ENCODE measurements around the gene ERCC8. TPM values are rescaled to one million over a fixed set of nuclear protein-coding genes. Genes with fewer than 3 reads are reported as not detected.

ERCC8 gene
- total and polyA plus RNA-seq, 9 of the 15 experiments (the other 6 are each of a cell fraction or from before 2014, with no cell fraction given) = 10.1 to 41.8 (median 24.4) TPM

- TF ChIP-seq BRD4 (IDR thresholded peaks at IDR 0.05) = no peak
- TF ChIP-seq TEAD1 (CRISPR knock-in tag; IDR thresholded peaks at IDR 0.05) = no peak
- no peak for TF ChIP-seq TRIM25 (IDR thresholded peaks at IDR 0.05; ENCODE audit: borderline replicate concordance)
- no peak for TF ChIP-seq ARID3B (CRISPR knock-in tag; IDR thresholded peaks at IDR 0.05; ENCODE audit: borderline replicate concordance)
- TF ChIP-seq ZNF133 (CRISPR knock-in tag; IDR thresholded peaks at IDR 0.05) = no peak
- no peak for TF ChIP-seq STAT5B (CRISPR knock-in tag; IDR thresholded peaks at IDR 0.05)
- no peak for TF ChIP-seq ZNF408 (CRISPR knock-in tag; IDR thresholded peaks at IDR 0.05; ENCODE audit: low read depth)
- no peak for TF ChIP-seq E2F3 (CRISPR knock-in tag; IDR thresholded peaks at IDR 0.05)
- TF ChIP-seq ARNT (IDR thresholded peaks at IDR 0.05) = no peak
- peak; percentile 53 for TF ChIP-seq JUND (IDR thresholded peaks at IDR 0.05; ENCODE audit: borderline replicate concordance, low read depth, low read length)
- TF ChIP-seq JUND (tag; IDR thresholded peaks at IDR 0.05; ENCODE audit: borderline replicate concordance, low read depth, low read length) = no peak
- TF ChIP-seq RNF2 (IDR thresholded peaks at IDR 0.05) = no peak
- no peak for TF ChIP-seq TSHZ1 (CRISPR knock-in tag; IDR thresholded peaks at IDR 0.05)
- TF ChIP-seq FOXA1 (IDR thresholded peaks at IDR 0.05; ENCODE audit: borderline replicate concordance) = no peak
- no peak for TF ChIP-seq ZBTB9 (CRISPR knock-in tag; IDR thresholded peaks at IDR 0.05)
- TF ChIP-seq LCOR (CRISPR knock-in tag; IDR thresholded peaks at IDR 0.05) = no peak
- TF ChIP-seq UBTF (IDR thresholded peaks at IDR 0.05; ENCODE audit: borderline replicate concordance in 1 of 2, low read depth in 2 of 2, low read length in 2 of 2) = no peak
- TF ChIP-seq ELF1 (tag; IDR thresholded peaks at IDR 0.05) = no peak
These were observed 16.8 kb upstream of the ERCC8 start (continued) for GRCh38 chr5:60961685-60962084.

Data from K562 (cell line).